PC-9 (cell line): Measurements from ENCODE around the gene ABI3BP.

ENCODE experiments used
- EZH2 ChIP-seq: fragments of 200-600 bp; sonication (generic); IDR thresholded peaks from 2 replicates; pipeline ENCODE4 v1.8.0; 2017; ENCODE audit warnings: antibody characterized with exemption, low read depth
- TF ChIP-seq, protein P1 (sequence below): fragments of 200-600 bp; sonication (generic); conservative IDR thresholded peaks from 2 replicates; pipeline ENCODE4 v1.6.1; 2017; ENCODE audit warnings: mixed run types, antibody characterized with exemption, mild to moderate bottlenecking, moderate library complexity

DNA sequence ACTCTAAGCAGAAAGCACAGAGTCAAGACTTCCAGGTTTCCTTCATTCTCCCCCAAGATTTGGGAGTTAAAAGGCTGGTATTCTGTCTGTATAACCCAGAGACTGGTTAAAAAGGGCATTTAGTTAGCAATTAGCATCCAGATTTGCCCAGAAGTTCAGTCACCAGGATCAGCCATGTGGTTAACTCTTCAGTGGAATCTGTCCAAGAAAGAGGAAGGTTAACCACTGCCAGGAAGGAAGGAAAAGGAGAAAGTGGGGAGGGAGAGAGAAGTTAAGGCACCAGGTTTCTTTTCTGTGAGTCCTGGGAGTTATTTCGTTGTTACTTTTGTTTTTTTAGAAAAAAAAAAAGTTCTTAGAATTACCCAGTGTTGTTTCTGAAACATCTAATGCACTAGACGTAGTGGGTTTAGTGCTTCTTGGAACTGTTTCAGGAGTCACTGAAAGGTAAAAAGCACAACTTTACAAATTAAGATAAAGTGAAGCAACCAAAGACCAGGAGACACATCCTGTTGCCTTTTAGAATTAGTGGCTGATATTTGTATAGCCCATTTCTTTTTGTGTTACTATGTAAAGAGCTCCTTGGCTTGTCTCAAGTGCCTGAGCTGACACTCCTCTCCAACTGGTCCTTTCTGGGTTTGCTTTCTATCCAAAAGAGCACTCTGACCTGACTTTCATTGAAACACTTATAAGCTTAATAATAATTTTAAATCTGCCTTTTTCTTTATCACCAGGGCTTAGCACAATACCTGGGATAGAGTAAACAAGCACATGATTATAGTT is 128.6 kb downstream of the ABI3BP start:
- TF ChIP-seq, protein P1, sequence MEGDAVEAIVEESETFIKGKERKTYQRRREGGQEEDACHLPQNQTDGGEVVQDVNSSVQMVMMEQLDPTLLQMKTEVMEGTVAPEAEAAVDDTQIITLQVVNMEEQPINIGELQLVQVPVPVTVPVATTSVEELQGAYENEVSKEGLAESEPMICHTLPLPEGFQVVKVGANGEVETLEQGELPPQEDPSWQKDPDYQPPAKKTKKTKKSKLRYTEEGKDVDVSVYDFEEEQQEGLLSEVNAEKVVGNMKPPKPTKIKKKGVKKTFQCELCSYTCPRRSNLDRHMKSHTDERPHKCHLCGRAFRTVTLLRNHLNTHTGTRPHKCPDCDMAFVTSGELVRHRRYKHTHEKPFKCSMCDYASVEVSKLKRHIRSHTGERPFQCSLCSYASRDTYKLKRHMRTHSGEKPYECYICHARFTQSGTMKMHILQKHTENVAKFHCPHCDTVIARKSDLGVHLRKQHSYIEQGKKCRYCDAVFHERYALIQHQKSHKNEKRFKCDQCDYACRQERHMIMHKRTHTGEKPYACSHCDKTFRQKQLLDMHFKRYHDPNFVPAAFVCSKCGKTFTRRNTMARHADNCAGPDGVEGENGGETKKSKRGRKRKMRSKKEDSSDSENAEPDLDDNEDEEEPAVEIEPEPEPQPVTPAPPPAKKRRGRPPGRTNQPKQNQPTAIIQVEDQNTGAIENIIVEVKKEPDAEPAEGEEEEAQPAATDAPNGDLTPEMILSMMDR: no peak
- TF ChIP-seq EZH2: no peak
